ENCODE data around the gene GTF3C5.

GTF3C5 gene

DNA sequence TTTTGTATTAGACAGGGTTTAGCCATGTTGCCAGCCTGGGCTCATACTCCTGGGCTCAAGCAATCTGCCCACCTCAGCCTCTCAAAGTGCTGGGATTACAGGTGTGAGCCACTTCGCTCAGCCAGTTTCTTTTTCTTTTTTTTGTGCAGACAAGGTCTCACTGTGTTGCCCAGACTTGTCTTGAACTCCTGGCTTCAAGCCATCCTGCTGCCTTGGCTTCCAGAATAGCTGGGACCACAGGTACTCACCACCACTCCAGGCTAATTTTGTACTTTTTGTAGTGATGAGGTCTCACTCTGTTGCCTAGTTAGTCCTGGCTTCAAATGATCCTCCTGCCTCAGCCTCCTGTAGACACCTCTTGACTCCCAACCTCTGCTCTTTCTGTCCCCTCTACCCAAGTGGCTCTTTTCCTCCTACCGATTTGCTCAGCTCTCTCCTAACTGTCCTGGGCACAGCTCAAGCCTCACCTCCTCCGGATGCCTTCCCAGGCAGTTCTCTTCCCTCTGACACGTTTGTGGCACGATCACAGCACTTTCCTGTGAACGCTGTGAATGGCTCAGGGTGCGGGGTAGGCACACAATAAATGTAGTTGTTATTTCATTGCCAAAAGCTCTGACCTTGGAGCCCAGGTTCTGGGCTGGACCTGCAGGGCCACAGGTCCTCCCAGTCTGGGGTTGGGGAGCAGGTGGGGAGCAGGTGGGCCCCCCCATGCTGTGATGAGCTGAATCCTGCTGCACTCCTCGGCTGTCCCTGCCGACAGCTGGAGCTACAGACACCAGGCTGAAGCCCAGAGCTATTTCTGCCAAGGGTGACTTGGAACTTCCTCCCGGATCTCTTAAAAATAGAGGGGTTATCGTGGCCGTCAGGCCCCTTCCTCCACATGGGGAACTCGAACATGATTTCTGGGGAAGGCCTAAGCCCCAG lies 28.4 kb upstream of the GTF3C5 start:
- no peak overlapping the region for H3K4me3 ChIP-seq
- DNase-seq (ENCODE audit: low read depth, low spot score): no peak
- H3K9me3 ChIP-seq (ENCODE audit: low read depth, low read length): no peaks in the 10 kb centered on the region
- no peak overlapping the region for H3K9ac ChIP-seq (ENCODE audit: insufficient read length)
- no peaks in the 10 kb centered on the region for H3K36me3 ChIP-seq (ENCODE audit: insufficient read depth, low read length)
- TF ChIP-seq POLR2AphosphoS5 (IDR thresholded peaks at IDR 0.05; ENCODE audit: borderline replicate concordance, low read depth, low read length): no peak
- no peak for TF ChIP-seq EZH2 (IDR thresholded peaks at IDR 0.05)
- no peak overlapping the region for H3K27ac ChIP-seq

DNA sequence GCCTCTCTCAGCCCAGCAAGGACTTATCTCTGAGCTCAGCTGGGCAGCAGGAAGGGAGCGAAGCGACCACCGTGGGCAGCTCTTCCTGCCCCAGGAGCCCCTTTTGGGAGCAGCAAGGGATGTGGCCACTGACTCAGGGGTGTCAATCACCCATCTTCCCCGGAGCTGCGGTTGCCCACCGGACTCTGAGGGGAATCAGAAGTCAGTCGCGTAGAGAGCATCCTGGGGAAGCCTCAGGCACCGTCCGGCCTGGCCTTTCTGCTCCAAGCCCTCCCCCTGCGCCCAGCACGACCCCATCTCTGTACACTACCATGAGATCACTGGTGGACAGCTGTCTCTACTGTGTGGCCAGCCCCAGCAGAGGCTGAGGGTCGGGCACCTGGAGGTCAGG lies 27.7 kb upstream of the GTF3C5 start:
- no peak overlapping the region for H3K9ac ChIP-seq (ENCODE audit: insufficient read length)
- H3K36me3 ChIP-seq (ENCODE audit: insufficient read depth, low read length): no peaks in the 10 kb centered on the region
- no peak overlapping the region for H3K27ac ChIP-seq
- no peak overlapping the region for H3K4me3 ChIP-seq
- no peaks in the 10 kb centered on the region for H3K9me3 ChIP-seq (ENCODE audit: low read depth, low read length)
- DNase-seq (ENCODE audit: low read depth, low spot score): no peak
- TF ChIP-seq POLR2AphosphoS5 (IDR thresholded peaks at IDR 0.05; ENCODE audit: borderline replicate concordance, low read depth, low read length) (no peak), EZH2 (IDR thresholded peaks at IDR 0.05) (no peak), FOXP2 (optimal IDR thresholded peaks at IDR 0.05; ENCODE audit: control extremely low read depth, extremely low read length, insufficient read depth) (no peak)

DNA sequence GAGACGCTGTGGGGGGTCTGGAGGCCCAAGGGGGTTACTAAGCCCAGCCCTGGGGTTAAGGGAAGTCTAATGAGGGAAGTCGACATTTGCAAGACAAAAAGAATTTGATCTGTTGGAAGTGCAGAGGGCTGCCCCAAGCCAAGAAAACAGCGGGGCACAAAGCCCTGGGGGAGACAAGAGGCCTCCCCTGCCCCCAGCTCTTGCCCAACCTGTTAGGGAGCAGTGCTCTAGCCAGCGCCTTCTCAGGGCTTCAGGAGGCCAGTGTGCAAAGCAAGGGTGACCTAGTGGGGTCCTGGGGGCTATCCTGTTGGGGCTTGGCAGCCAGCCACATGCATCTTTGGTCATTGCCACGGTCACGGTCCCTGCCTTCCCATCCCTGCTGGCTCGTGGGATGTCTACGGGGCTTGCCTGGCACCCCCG lies 27.1 kb upstream of the GTF3C5 start:
- Histone ChIP-seq H3K9me3 (ENCODE audit: low read depth, low read length) (no peaks in the 10 kb centered on the region), H3K27ac (no peak overlapping the region), H3K4me3 (no peak overlapping the region), H3K9ac (ENCODE audit: insufficient read length) (no peak overlapping the region), H3K36me3 (ENCODE audit: insufficient read depth, low read length) (no peaks in the 10 kb centered on the region)
- TF ChIP-seq FOXP2 (optimal IDR thresholded peaks at IDR 0.05; ENCODE audit: control extremely low read depth, extremely low read length, insufficient read depth) (no peak), EZH2 (IDR thresholded peaks at IDR 0.05) (no peak), POLR2AphosphoS5 (IDR thresholded peaks at IDR 0.05; ENCODE audit: borderline replicate concordance, low read depth, low read length) (no peak)
- no peak for DNase-seq (ENCODE audit: low read depth, low spot score)

DNA sequence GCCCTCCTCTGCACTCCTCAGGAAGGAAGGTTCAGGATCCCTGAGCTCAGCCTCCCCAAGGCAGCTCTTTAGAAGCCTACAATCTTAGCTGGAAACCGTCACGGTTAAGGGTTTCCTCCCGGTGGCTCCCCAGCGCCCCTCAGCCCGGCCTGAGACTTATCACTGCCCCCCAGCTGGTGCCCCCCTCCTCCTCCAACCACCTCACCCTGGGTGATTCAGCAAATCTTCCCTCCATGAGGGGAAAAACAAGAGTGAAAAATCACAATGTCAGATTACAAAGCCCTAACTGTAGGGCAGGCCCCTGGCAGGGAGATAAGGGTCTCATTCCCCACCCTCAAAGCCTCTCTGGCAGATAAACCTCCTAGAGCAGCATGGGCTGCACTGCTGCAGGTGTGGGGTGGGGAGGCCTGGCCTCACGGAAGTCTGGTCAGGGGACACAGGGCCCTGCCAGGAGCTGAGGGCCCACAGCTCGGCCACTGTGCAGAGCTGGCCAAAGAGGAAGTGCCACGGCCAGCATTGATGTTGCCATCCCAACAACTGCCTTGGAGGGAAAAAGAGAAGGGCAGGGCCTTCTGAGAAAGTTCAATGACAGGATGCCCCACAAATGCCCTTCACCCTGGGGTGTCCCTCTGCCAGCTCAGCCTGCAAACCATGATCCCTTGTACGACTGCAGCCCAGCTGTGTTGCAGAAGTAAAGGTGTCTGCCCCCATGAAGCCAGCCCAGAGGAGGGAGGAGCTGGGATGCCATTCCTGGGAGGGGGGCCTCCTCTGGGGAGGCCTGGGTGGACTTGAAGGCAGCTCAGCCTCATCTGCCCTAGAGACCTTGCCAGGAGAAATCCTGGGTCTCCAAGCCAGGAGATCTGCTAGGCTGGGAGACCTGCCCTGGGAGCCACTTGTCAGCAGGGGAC lies 26.5 kb upstream of the GTF3C5 start:
- Histone ChIP-seq H3K27ac (no peak overlapping the region), H3K36me3 (ENCODE audit: insufficient read depth, low read length) (no peaks in the 10 kb centered on the region), H3K4me3 (no peak overlapping the region), H3K9ac (ENCODE audit: insufficient read length) (no peak overlapping the region), H3K9me3 (ENCODE audit: low read depth, low read length) (no peaks in the 10 kb centered on the region)
- no peak for TF ChIP-seq FOXP2 (optimal IDR thresholded peaks at IDR 0.05; ENCODE audit: control extremely low read depth, extremely low read length, insufficient read depth)
- no peak for TF ChIP-seq EZH2 (IDR thresholded peaks at IDR 0.05)
- TF ChIP-seq POLR2AphosphoS5 (IDR thresholded peaks at IDR 0.05; ENCODE audit: borderline replicate concordance, low read depth, low read length): no peak
- DNase-seq (ENCODE audit: low read depth, low spot score): no peak

DNA sequence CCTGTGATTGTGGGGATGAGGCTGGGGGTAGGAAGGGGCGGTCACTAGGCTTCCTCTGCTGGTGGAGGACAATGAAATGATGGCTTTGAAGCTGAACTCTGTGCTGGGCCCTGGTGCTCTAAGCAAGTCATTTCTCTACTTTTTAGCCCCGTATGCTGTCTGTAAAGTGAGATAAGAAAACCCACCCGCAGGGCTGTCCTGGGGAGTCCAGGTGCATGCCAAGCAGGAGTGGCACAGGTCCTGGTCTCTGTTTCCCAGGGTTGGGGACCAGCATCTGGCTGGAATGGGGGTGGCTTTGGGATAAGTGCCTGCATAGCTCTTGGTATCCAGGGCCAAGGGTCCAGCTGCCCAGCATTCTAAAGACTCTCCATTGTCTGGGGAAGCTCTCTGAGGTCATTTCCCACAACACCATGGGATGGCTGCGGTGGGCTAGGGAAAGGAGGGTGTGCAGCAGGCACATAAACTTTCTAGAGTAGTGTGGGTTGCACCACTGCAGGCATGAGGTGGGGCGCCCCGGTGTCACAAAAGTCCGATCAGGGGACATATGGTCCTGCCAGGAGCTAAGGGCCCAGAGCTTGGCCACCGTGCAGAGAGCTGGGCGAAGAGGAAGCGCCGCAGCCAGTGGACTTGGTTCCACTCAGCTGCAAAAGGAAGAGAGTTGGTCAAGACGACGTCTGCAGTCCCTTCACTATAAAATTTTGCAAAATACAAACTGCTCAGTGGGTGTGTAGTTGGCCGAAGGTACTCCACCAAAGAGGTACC lies 25.6 kb upstream of the GTF3C5 start:
- H3K4me3 ChIP-seq: no peak overlapping the region
- no peaks in the 10 kb centered on the region for H3K9me3 ChIP-seq (ENCODE audit: low read depth, low read length)
- no peaks in the 10 kb centered on the region for H3K36me3 ChIP-seq (ENCODE audit: insufficient read depth, low read length)
- H3K27ac ChIP-seq: no peak overlapping the region
- DNase-seq (ENCODE audit: low read depth, low spot score): no peak
- no peak overlapping the region for H3K9ac ChIP-seq (ENCODE audit: insufficient read length)
- no peak for TF ChIP-seq EZH2 (IDR thresholded peaks at IDR 0.05)
- no peak for TF ChIP-seq FOXP2 (optimal IDR thresholded peaks at IDR 0.05; ENCODE audit: control extremely low read depth, extremely low read length, insufficient read depth)
- no peak for TF ChIP-seq POLR2AphosphoS5 (IDR thresholded peaks at IDR 0.05; ENCODE audit: borderline replicate concordance, low read depth, low read length)

DNA sequence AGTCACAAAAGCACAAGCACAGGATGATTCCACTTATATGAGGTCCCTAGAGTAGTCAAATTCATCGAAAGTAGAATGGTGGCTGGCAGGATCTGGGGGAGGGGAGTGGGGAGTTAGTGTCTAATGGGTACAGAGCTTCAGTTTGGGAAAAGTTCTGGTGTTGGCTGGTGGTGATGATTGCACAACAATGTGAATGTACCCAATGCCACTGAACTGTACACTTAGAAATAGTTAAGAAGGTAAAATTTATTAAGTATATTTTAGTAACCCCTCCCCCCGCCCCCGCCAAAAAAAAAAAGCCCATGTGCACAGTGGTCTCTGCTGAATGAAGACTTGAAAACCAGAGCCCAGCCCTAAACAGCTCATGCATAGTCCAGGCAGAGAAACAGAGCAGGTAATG lies 24.8 kb upstream of the GTF3C5 start:
- no peaks in the 10 kb centered on the region for H3K9me3 ChIP-seq (ENCODE audit: low read depth, low read length)
- no peaks in the 10 kb centered on the region for H3K36me3 ChIP-seq (ENCODE audit: insufficient read depth, low read length)
- no peak overlapping the region for H3K27ac ChIP-seq
- no peak for TF ChIP-seq FOXP2 (optimal IDR thresholded peaks at IDR 0.05; ENCODE audit: control extremely low read depth, extremely low read length, insufficient read depth)
- TF ChIP-seq POLR2AphosphoS5 (IDR thresholded peaks at IDR 0.05; ENCODE audit: borderline replicate concordance, low read depth, low read length): no peak
- TF ChIP-seq EZH2 (IDR thresholded peaks at IDR 0.05): no peak
- H3K9ac ChIP-seq (ENCODE audit: insufficient read length): no peak overlapping the region
- H3K4me3 ChIP-seq: no peak overlapping the region
- DNase-seq (ENCODE audit: low read depth, low spot score): no peak

DNA sequence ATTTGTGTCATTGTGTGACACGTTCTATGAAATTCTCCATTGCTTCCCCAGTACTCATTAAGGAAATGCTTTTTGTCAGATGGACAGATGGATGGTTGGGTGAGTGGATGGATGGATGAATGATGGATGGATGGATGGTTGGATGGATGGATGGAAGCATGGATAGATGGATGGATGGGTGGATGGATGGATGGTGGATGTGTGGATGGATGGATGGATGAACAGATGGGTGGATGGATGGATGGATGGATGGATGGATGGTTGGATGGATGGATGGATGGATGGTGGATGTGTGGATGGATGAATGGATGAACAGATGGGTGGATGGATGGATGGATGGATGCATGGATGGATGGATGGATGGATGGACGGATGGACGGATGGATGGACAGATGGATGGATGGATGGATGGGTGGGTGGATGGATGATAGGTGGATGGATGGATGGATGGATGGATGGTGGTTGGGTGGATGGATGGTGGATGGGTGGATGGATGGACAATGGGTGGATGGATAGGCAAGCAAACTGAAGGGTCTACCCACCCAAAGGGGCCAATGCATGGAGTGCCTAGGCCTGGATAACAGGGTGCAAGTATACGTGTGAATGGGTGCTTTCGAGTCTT lies 24.0 kb upstream of the GTF3C5 start:
- Histone ChIP-seq H3K4me3 (no peak overlapping the region), H3K9ac (ENCODE audit: insufficient read length) (no peak overlapping the region), H3K27ac (no peak overlapping the region), H3K9me3 (ENCODE audit: low read depth, low read length) (no peaks in the 10 kb centered on the region), H3K36me3 (ENCODE audit: insufficient read depth, low read length) (no peaks in the 10 kb centered on the region)
- DNase-seq (ENCODE audit: low read depth, low spot score): no peak
- no peak for TF ChIP-seq POLR2AphosphoS5 (IDR thresholded peaks at IDR 0.05; ENCODE audit: borderline replicate concordance, low read depth, low read length)
